A673 (cell line): ENCODE measurements around the gene CAST.

Source experiments
- CTCF ChIP-seq: fragments of 300-800, 200-600 bp; sonication (generic); conservative IDR thresholded peaks from 2 replicates; pipeline ENCODE4 v1.5.1; 2017; ENCODE audit warnings: low read depth, mild to moderate bottlenecking, antibody characterized with exemption, low read length, moderate library complexity, mixed read lengths
- EZH2 ChIP-seq: fragments of 200-600 bp; sonication (generic); IDR thresholded peaks from 2 replicates; pipeline ENCODE4 v1.6.1; 2017; ENCODE audit warnings: borderline replicate concordance, low read depth, mild to moderate bottlenecking, mixed read lengths, antibody characterized with exemption, low read length; ENCODE audit not compliant: poor library complexity, severe bottlenecking

GRCh38 chr5:96703384-96703920 lies 41.3 kb downstream of the CAST start:
- TF ChIP-seq CTCF (no peak), EZH2 (no peak)
